ENCODE measurements around the gene GDF7. TPM values are rescaled to one million over a fixed set of nuclear protein-coding genes. Genes with fewer than 3 reads are reported as not detected.
A peak's percentile ranks its signal among the peaks of the same experiment; 100 is the strongest.

The GDF7 gene
- total and polyA plus RNA-seq, 10 of the 15 experiments (the other 5 are each of a cell fraction or from before 2014, with no cell fraction given): 0.02 to 0.11 (median 0.04) TPM; not detected in 1

DNA sequence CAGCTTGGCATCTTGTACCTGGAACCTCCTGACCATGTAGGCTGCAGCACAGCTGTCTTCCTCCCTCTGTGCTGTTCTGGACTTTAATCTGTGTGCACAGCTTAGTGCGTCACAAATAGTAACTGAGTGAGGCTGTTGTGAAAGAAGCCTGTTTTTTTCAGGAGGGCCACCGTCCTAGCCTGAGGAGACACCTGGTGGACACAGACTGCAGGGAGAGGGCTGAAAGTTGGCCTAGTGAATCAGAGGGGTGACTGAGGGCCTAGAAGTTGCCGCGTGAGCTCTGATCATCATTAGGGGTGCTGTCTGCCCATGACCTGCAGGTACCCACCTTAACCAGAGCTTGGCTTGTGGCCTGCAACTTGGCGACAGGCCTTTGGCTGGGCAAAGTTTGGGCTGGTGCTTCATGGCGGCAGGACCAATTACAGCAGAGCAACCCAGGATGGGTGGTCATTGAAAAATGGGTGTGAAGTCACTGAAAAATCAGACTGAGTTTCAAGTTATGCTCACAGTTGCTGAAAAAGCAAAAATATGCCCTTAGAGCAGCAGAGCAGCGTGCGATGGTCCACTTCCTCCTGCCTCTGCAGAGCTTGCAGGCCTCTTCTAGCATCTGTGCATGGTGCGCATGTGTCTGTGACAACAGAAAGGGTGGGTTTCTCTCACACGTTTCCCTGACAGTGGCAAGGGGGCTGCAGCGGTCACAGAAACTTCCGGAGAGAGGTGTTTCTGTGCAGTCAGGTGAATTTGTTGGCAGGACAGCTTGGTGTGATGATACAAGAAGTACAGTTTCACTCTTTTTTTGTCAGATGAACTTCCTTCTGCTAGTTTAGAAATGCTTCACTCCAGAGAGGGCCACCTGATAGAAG lies 9.6 kb downstream of the GDF7 start (continued):
- TF ChIP-seq, protein P1, sequence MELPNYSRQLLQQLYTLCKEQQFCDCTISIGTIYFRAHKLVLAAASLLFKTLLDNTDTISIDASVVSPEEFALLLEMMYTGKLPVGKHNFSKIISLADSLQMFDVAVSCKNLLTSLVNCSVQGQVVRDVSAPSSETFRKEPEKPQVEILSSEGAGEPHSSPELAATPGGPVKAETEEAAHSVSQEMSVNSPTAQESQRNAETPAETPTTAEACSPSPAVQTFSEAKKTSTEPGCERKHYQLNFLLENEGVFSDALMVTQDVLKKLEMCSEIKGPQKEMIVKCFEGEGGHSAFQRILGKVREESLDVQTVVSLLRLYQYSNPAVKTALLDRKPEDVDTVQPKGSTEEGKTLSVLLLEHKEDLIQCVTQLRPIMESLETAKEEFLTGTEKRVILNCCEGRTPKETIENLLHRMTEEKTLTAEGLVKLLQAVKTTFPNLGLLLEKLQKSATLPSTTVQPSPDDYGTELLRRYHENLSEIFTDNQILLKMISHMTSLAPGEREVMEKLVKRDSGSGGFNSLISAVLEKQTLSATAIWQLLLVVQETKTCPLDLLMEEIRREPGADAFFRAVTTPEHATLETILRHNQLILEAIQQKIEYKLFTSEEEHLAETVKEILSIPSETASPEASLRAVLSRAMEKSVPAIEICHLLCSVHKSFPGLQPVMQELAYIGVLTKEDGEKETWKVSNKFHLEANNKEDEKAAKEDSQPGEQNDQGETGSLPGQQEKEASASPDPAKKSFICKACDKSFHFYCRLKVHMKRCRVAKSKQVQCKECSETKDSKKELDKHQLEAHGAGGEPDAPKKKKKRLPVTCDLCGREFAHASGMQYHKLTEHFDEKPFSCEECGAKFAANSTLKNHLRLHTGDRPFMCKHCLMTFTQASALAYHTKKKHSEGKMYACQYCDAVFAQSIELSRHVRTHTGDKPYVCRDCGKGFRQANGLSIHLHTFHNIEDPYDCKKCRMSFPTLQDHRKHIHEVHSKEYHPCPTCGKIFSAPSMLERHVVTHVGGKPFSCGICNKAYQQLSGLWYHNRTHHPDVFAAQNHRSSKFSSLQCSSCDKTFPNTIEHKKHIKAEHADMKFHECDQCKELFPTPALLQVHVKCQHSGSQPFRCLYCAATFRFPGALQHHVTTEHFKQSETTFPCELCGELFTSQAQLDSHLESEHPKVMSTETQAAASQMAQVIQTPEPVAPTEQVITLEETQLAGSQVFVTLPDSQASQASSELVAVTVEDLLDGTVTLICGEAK (IDR thresholded peaks at IDR 0.05; ENCODE audit: borderline replicate concordance): no peak
- TF ChIP-seq, protein P2, sequence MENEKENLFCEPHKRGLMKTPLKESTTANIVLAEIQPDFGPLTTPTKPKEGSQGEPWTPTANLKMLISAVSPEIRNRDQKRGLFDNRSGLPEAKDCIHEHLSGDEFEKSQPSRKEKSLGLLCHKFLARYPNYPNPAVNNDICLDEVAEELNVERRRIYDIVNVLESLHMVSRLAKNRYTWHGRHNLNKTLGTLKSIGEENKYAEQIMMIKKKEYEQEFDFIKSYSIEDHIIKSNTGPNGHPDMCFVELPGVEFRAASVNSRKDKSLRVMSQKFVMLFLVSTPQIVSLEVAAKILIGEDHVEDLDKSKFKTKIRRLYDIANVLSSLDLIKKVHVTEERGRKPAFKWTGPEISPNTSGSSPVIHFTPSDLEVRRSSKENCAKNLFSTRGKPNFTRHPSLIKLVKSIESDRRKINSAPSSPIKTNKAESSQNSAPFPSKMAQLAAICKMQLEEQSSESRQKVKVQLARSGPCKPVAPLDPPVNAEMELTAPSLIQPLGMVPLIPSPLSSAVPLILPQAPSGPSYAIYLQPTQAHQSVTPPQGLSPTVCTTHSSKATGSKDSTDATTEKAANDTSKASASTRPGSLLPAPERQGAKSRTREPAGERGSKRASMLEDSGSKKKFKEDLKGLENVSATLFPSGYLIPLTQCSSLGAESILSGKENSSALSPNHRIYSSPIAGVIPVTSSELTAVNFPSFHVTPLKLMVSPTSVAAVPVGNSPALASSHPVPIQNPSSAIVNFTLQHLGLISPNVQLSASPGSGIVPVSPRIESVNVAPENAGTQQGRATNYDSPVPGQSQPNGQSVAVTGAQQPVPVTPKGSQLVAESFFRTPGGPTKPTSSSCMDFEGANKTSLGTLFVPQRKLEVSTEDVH (IDR thresholded peaks at IDR 0.05; ENCODE audit: low read depth, partially characterized antibody): no peak
- TF ChIP-seq, protein P3, sequence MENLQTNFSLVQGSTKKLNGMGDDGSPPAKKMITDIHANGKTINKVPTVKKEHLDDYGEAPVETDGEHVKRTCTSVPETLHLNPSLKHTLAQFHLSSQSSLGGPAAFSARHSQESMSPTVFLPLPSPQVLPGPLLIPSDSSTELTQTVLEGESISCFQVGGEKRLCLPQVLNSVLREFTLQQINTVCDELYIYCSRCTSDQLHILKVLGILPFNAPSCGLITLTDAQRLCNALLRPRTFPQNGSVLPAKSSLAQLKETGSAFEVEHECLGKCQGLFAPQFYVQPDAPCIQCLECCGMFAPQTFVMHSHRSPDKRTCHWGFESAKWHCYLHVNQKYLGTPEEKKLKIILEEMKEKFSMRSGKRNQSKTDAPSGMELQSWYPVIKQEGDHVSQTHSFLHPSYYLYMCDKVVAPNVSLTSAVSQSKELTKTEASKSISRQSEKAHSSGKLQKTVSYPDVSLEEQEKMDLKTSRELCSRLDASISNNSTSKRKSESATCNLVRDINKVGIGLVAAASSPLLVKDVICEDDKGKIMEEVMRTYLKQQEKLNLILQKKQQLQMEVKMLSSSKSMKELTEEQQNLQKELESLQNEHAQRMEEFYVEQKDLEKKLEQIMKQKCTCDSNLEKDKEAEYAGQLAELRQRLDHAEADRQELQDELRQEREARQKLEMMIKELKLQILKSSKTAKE (IDR thresholded peaks at IDR 0.05; ENCODE audit: low read depth, poor library complexity, severe bottlenecking): no peak
- TF ChIP-seq FOXK2 (IDR thresholded peaks at IDR 0.05): no peak
- no peak for TF ChIP-seq MXI1 (IDR thresholded peaks at IDR 0.05; ENCODE audit: low read depth, low read length)
- no peak; the same call in 1 of the 2 replicates for TF ChIP-seq CREM (IDR thresholded peaks at IDR 0.05; ENCODE audit: low read depth)
- no peak for TF ChIP-seq FOS (IDR thresholded peaks at IDR 0.05; ENCODE audit: borderline replicate concordance, extremely low read depth, insufficient read length)
- no peak for TF ChIP-seq BACH1 (IDR thresholded peaks at IDR 0.05; ENCODE audit: borderline replicate concordance)
- no peak for TF ChIP-seq ATF7 (IDR thresholded peaks at IDR 0.05; ENCODE audit: low read depth)
- TF ChIP-seq TCF7 (IDR thresholded peaks at IDR 0.05; ENCODE audit: borderline replicate concordance): 0 out of 2 replicates have a peak, but pooled peaks have one; percentile 11
- TF ChIP-seq, protein P4, sequence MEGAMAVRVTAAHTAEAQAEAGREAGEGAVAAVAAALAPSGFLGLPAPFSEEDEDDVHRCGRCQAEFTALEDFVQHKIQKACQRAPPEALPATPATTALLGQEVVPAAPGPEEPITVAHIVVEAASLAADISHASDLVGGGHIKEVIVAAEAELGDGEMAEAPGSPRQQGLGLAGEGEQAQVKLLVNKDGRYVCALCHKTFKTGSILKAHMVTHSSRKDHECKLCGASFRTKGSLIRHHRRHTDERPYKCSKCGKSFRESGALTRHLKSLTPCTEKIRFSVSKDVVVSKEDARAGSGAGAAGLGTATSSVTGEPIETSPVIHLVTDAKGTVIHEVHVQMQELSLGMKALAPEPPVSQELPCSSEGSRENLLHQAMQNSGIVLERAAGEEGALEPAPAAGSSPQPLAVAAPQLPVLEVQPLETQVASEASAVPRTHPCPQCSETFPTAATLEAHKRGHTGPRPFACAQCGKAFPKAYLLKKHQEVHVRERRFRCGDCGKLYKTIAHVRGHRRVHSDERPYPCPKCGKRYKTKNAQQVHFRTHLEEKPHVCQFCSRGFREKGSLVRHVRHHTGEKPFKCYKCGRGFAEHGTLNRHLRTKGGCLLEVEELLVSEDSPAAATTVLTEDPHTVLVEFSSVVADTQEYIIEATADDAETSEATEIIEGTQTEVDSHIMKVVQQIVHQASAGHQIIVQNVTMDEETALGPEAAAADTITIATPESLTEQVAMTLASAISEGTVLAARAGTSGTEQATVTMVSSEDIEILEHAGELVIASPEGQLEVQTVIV (IDR thresholded peaks at IDR 0.05; ENCODE audit: borderline replicate concordance, partially characterized antibody): no peak
- TF ChIP-seq POLR2A (IDR thresholded peaks at IDR 0.05; ENCODE audit: low read depth, low read length): peak; percentile 48; the same call in 1 of the 2 replicates
- no peak for TF ChIP-seq HDAC6 (IDR thresholded peaks at IDR 0.05; ENCODE audit: unreplicated experiment)
- TF ChIP-seq, protein P5, sequence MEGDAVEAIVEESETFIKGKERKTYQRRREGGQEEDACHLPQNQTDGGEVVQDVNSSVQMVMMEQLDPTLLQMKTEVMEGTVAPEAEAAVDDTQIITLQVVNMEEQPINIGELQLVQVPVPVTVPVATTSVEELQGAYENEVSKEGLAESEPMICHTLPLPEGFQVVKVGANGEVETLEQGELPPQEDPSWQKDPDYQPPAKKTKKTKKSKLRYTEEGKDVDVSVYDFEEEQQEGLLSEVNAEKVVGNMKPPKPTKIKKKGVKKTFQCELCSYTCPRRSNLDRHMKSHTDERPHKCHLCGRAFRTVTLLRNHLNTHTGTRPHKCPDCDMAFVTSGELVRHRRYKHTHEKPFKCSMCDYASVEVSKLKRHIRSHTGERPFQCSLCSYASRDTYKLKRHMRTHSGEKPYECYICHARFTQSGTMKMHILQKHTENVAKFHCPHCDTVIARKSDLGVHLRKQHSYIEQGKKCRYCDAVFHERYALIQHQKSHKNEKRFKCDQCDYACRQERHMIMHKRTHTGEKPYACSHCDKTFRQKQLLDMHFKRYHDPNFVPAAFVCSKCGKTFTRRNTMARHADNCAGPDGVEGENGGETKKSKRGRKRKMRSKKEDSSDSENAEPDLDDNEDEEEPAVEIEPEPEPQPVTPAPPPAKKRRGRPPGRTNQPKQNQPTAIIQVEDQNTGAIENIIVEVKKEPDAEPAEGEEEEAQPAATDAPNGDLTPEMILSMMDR (IDR thresholded peaks at IDR 0.05 in 2 of 3, conservative IDR thresholded peaks at IDR 0.05 in 1 of 3; ENCODE audit: control insufficient read depth in 2 of 3, extremely low read depth in 1 of 3, insufficient read depth in 1 of 3, low read depth in 3 of 3, low read length in 3 of 3): peak in 1 of 3 experiments; percentile 42; a peak in 3 of 6 replicates
